ENCODE measurements around the gene IGF2BP3.

- TF ChIP-seq, protein P1, sequence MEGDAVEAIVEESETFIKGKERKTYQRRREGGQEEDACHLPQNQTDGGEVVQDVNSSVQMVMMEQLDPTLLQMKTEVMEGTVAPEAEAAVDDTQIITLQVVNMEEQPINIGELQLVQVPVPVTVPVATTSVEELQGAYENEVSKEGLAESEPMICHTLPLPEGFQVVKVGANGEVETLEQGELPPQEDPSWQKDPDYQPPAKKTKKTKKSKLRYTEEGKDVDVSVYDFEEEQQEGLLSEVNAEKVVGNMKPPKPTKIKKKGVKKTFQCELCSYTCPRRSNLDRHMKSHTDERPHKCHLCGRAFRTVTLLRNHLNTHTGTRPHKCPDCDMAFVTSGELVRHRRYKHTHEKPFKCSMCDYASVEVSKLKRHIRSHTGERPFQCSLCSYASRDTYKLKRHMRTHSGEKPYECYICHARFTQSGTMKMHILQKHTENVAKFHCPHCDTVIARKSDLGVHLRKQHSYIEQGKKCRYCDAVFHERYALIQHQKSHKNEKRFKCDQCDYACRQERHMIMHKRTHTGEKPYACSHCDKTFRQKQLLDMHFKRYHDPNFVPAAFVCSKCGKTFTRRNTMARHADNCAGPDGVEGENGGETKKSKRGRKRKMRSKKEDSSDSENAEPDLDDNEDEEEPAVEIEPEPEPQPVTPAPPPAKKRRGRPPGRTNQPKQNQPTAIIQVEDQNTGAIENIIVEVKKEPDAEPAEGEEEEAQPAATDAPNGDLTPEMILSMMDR (conservative IDR thresholded peaks at IDR 0.05): no peak
- TF ChIP-seq EZH2 (IDR thresholded peaks at IDR 0.05; ENCODE audit: low read depth): no peak
Observed at GRCh38 chr7:23272275-23272674, 198.0 kb downstream of the IGF2BP3 start.

Data from PC-9 (cell line).